ENCODE data around the gene ETS2. TPM values are rescaled to one million over a fixed set of nuclear protein-coding genes. Genes with fewer than 3 reads are reported as not detected.
A peak's percentile ranks its signal among the peaks of the same experiment; 100 is the strongest.

The ETS2 gene
- total and polyA plus RNA-seq, 2 of the 4 experiments (the other 2 are of a cell fraction) = 21.3 to 21.7 TPM

DNA sequence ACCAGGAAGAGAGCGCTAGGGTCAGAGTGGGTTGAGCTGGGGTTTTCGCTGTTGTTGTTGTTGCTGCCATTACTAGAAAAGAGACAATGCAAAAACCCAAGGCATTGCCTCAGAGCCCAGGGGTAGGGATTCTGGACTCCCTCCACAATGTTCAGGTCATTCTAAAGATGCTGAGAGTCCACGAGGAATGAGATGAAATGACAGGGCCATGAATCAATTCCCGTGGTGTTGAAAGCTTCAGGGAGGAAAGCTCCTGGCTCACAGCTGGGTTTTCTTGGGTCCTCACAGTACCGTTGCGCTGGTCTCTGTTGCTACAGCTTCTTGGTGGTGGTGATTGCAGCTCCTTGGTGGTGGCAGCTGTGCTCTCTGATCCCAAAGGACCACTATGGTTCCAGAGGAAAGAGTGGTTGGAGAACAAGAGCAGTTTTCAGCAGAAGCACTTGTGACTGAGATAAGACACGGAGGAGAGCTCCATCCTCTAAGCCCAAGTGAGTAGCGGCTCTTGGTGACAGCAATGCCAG lies 58.2 kb downstream of the ETS2 start:
- BruUV-seq (replicated peaks) = no TSS peak
- no peak overlapping the region for H4K5ac ChIP-seq (ENCODE audit: low read depth, low read length)

More for the DNA sequence above, 58.2 kb downstream of the ETS2 start:
- no peaks in the 10 kb centered on the region for H3K9me3 ChIP-seq (ENCODE audit: control insufficient read depth, insufficient read depth, low read length)
- peak overlapping the region; percentile 38; the same call in 1 of the 2 replicates for H2AK5ac ChIP-seq (ENCODE audit: low read depth, low read length)
- no peak overlapping the region for H3K4me3 ChIP-seq (ENCODE audit: insufficient read depth, low read depth, low read length)
- H2BK120ac ChIP-seq (ENCODE audit: low read depth, low read length) = no peak overlapping the region
- no peak overlapping the region for H2BK15ac ChIP-seq (ENCODE audit: low read depth, low read length)
- no peak overlapping the region for H4K8ac ChIP-seq (ENCODE audit: low read depth in 2 of 2, low read length in 2 of 2)
- in situ Hi-C loops (cut with MboI; ENCODE audit: low sequenced_read_pairs) (no loop called here), intact Hi-C loops (cut with micrococcal nuclease) (no loop called here), dilution Hi-C loops (cut with HindIII; ENCODE audit: low sequenced_read_pairs, unreplicated experiment) (no loop called here)
- H2AK9ac ChIP-seq (replicated peaks; ENCODE audit: low read depth, low read length, poor library complexity) = no peak overlapping the region
- no peak overlapping the region for H3K9ac ChIP-seq (ENCODE audit: low read depth, low read length)
- no peak overlapping the region for H3K4ac ChIP-seq (ENCODE audit: low read depth, low read length)
- no peak overlapping the region for H4K91ac ChIP-seq (ENCODE audit: insufficient read depth, low read depth, low read length)
- no peak overlapping the region for H3K56ac ChIP-seq (ENCODE audit: extremely low read depth, insufficient read depth, low read length)
- 20% methylated on average over 1 of the region's 8 CpGs; no CpG with 5 or more reads in 1 of the 2 experiments for WGBS, 2 experiments (ENCODE audit: extremely low coverage in 2 of 2, insufficient read length in 1 of 2)
- H3K27me3 ChIP-seq (ENCODE audit: control insufficient read depth, insufficient read depth, low read length) = no peaks in the 10 kb centered on the region
- no peak overlapping the region for H2BK20ac ChIP-seq (ENCODE audit: low read depth, low read length)
- no peak overlapping the region for H3K18ac ChIP-seq (ENCODE audit: low read depth, low read length)
- H2AFZ ChIP-seq (replicated peaks; ENCODE audit: low read length, poor library complexity) = no peak overlapping the region
- H3K14ac ChIP-seq (replicated peaks; ENCODE audit: low read depth, low read length) = no peak overlapping the region
- no peaks in the 10 kb centered on the region for H3K9me1 ChIP-seq (ENCODE audit: insufficient read depth, low read length)
- TF ChIP-seq MXI1 (IDR thresholded peaks at IDR 0.05; ENCODE audit: borderline replicate concordance, low read depth, low read length) = no peak
- TF ChIP-seq MAFK (IDR thresholded peaks at IDR 0.05; ENCODE audit: low read depth, low read length) = no peak
- no peak for TF ChIP-seq RFX5 (IDR thresholded peaks at IDR 0.05; ENCODE audit: low read depth, low read length)
- TF ChIP-seq SMC3 (IDR thresholded peaks at IDR 0.05; ENCODE audit: low read depth, low read length) = no peak
- no peak for TF ChIP-seq MAZ (IDR thresholded peaks at IDR 0.05; ENCODE audit: borderline replicate concordance, low read depth, low read length)
- no peak for TF ChIP-seq NFE2L2 (IDR thresholded peaks at IDR 0.05; ENCODE audit: low read depth, low read length)
- TF ChIP-seq, protein P1, sequence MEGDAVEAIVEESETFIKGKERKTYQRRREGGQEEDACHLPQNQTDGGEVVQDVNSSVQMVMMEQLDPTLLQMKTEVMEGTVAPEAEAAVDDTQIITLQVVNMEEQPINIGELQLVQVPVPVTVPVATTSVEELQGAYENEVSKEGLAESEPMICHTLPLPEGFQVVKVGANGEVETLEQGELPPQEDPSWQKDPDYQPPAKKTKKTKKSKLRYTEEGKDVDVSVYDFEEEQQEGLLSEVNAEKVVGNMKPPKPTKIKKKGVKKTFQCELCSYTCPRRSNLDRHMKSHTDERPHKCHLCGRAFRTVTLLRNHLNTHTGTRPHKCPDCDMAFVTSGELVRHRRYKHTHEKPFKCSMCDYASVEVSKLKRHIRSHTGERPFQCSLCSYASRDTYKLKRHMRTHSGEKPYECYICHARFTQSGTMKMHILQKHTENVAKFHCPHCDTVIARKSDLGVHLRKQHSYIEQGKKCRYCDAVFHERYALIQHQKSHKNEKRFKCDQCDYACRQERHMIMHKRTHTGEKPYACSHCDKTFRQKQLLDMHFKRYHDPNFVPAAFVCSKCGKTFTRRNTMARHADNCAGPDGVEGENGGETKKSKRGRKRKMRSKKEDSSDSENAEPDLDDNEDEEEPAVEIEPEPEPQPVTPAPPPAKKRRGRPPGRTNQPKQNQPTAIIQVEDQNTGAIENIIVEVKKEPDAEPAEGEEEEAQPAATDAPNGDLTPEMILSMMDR (conservative IDR thresholded peaks at IDR 0.05; ENCODE audit: low read depth, low read length) = no peak
- TF ChIP-seq CEBPB (IDR thresholded peaks at IDR 0.05; ENCODE audit: low read depth, low read length) = no peak
- no peak for TF ChIP-seq FOS (IDR thresholded peaks at IDR 0.05; ENCODE audit: low read depth, low read length)
- TF ChIP-seq CHD1 (IDR thresholded peaks at IDR 0.05; ENCODE audit: low read depth, low read length) = no peak
- TF ChIP-seq, protein P2, sequence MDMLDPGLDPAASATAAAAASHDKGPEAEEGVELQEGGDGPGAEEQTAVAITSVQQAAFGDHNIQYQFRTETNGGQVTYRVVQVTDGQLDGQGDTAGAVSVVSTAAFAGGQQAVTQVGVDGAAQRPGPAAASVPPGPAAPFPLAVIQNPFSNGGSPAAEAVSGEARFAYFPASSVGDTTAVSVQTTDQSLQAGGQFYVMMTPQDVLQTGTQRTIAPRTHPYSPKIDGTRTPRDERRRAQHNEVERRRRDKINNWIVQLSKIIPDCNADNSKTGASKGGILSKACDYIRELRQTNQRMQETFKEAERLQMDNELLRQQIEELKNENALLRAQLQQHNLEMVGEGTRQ (IDR thresholded peaks at IDR 0.05; ENCODE audit: low read depth, low read length) = no peak
- TF ChIP-seq RAD21 (IDR thresholded peaks at IDR 0.05; ENCODE audit: low read length) = no peak
- no peak for TF ChIP-seq BHLHE40 (IDR thresholded peaks at IDR 0.05; ENCODE audit: low read depth, low read length)
- no peaks in the 10 kb centered on the region for H3K36me3 ChIP-seq (ENCODE audit: control insufficient read depth, insufficient read depth, low read length)
- no peak overlapping the region for H3K27ac ChIP-seq (ENCODE audit: insufficient read depth, low read length)
- H4K20me1 ChIP-seq (ENCODE audit: insufficient read depth, low read length) = no peaks in the 10 kb centered on the region
- H2BK5ac ChIP-seq (ENCODE audit: low read depth, low read length, poor library complexity, severe bottlenecking) = no peak overlapping the region
- H3K4me2 ChIP-seq (ENCODE audit: low read depth, low read length) = no peak overlapping the region
- DNase-seq = no peak
- POLR2A ChIA-PET (ENCODE audit: unreplicated experiment) = interaction anchor here (0.6 kb wide), 1 partner anchor 14 kb away, joined by 3 read pairs; no protein-coding TSS in a partner anchor
- H3K4me1 ChIP-seq (ENCODE audit: control insufficient read depth, insufficient read depth, low read length) = no peaks in the 10 kb centered on the region
- CTCF ChIA-PET = no interaction called here
- no peak for ATAC-seq (ENCODE audit: low read depth)
- no peak overlapping the region for H3K23ac ChIP-seq (ENCODE audit: low read depth, low read length)
- H3K79me1 ChIP-seq (ENCODE audit: low read depth in 1 of 2, low read length in 2 of 2) = no peaks in the 10 kb centered on the region

All from IMR-90 (cell line).